ENCODE results near the gene PTPN6.

- TF ChIP-seq ZNF449 (CRISPR knock-in tag; IDR thresholded peaks at IDR 0.05) (no peak), CTCF (IDR thresholded peaks at IDR 0.05 in 2 of 3, conservative IDR thresholded peaks at IDR 0.05 in 1 of 3; ENCODE audit: insufficient read depth in 2 of 3, low read depth in 1 of 3, low read length in 3 of 3) (no peak), ZNF668 (CRISPR knock-in tag; IDR thresholded peaks at IDR 0.05) (no peak), ZFP36 (IDR thresholded peaks at IDR 0.05; ENCODE audit: low read depth, low read length, partially characterized antibody) (no peak), FOXJ3 (CRISPR knock-in tag; IDR thresholded peaks at IDR 0.05) (no peak), EZH2 (IDR thresholded peaks at IDR 0.05; ENCODE audit: borderline replicate concordance, low read depth, low read length) (no peak), KLF16 (IDR thresholded peaks at IDR 0.05) (no peak), ZNF253 (CRISPR knock-in tag; conservative IDR thresholded peaks at IDR 0.05) (no peak), PATZ1 (CRISPR knock-in tag; IDR thresholded peaks at IDR 0.05; ENCODE audit: borderline replicate concordance) (no peak)
Observed at GRCh38 chr12:6921539-6921938, 29.6 kb upstream of the PTPN6 start.

All from K562 (cell line).